Naive thymus-derived CD4-positive, alpha-beta T cell (primary cell): ENCODE data around the gene PFDN6. TPM values are rescaled to one million over a fixed set of nuclear protein-coding genes. Genes with fewer than 3 reads are reported as not detected.

Experiments
- ATAC-seq: fragments of 150-1000 bp; cut with Tn5 transposase; 2 replicates; pipeline ENCODE4 v1.10.0; 2021; ENCODE audit warnings: mild to moderate bottlenecking, moderate library complexity
- CTCF ChIA-PET: fragments of 350-600 bp; sonication (Branson Sonifier 250); formaldehyde crosslinking; loops from one replicate; lab custom pipeline; 2021; ENCODE audit warnings: antibody characterized with exemption; lab: Charles Lee
- POLR2A ChIA-PET: fragments of 350-600 bp; sonication (Branson Sonifier 250); formaldehyde crosslinking; loops from one replicate; lab custom pipeline; 2021; ENCODE audit warnings: antibody characterized with exemption, inconsistent platforms; lab: Charles Lee
- DNase-seq, 9 donors: peaks; one replicate each; pipeline versions ENCODE4 v3.0.0 to v3.0.0-alpha.2; 2020 to 2022; ENCODE audit warnings: mixed read lengths in 1 of 9
- H3K27ac ChIP-seq: one replicate; pipeline ENCODE4 v1.7.0; 2013; ENCODE audit warnings: mild to moderate bottlenecking, low read depth, low read length, moderate library complexity
- H3K27me3 ChIP-seq, 2 donors: one replicate each; pipeline ENCODE4 v1.7.0; 2013; ENCODE audit warnings: low read length in 2 of 2, mild to moderate bottlenecking in 2 of 2, moderate library complexity in 2 of 2; ENCODE audit not compliant: control insufficient read depth in 2 of 2, insufficient read depth in 2 of 2
- H3K36me3 ChIP-seq, 3 experiments: 1 replicate in 2 of 3; 2 replicates in 1 of 3; pipeline ENCODE4 v1.7.0; 2013; ENCODE audit warnings: low read length in 3 of 3, mild to moderate bottlenecking in 3 of 3, moderate library complexity in 1 of 3; ENCODE audit not compliant: insufficient read depth in 3 of 3, control insufficient read depth in 2 of 3
- H3K4me1 ChIP-seq, 2 donors: one replicate each; pipeline ENCODE4 v1.7.0; 2013; ENCODE audit warnings: low read length in 2 of 2, mild to moderate bottlenecking in 2 of 2, moderate library complexity in 1 of 2; ENCODE audit not compliant: control insufficient read depth in 2 of 2, insufficient read depth in 2 of 2
- H3K4me3 ChIP-seq: 2 replicates; pipeline ENCODE4 v1.7.0; 2013; ENCODE audit warnings: mild to moderate bottlenecking, low read length
- H3K9me3 ChIP-seq, 3 experiments: 1 replicate in 2 of 3; 2 replicates in 1 of 3; pipeline ENCODE4 v1.7.0; 2013; ENCODE audit warnings: low read length in 3 of 3; ENCODE audit not compliant: control insufficient read depth in 2 of 3
- H3K27ac Mint-ChIP-seq, 9 donors: one replicate each; pipeline ENCODE4 v1.8.0; 2020 to 2022; ENCODE audit warnings: mixed read lengths in 9 of 9, mild to moderate bottlenecking in 8 of 9, moderate library complexity in 5 of 9, inconsistent platforms in 2 of 9
- H3K27me3 Mint-ChIP-seq, 5 donors: one replicate each; pipeline ENCODE4 v1.8.0; 2021 to 2022; ENCODE audit warnings: mixed read lengths in 5 of 5, mild to moderate bottlenecking in 1 of 5
- H3K36me3 Mint-ChIP-seq, 5 donors: one replicate each; pipeline ENCODE4 v1.8.0; 2020 to 2022; ENCODE audit warnings: mixed read lengths in 5 of 5, mild to moderate bottlenecking in 3 of 5, inconsistent platforms in 1 of 5
- H3K4me1 Mint-ChIP-seq, 7 donors: one replicate each; pipeline ENCODE4 v1.8.0; 2020 to 2022; ENCODE audit warnings: mixed read lengths in 7 of 7, mild to moderate bottlenecking in 3 of 7, inconsistent platforms in 1 of 7
- H3K4me3 Mint-ChIP-seq, 10 donors: one replicate each; pipeline ENCODE4 v1.8.0; 2020 to 2022; ENCODE audit warnings: mild to moderate bottlenecking in 10 of 10, mixed read lengths in 10 of 10, moderate library complexity in 6 of 10, inconsistent platforms in 2 of 10
- H3K9me3 Mint-ChIP-seq, 11 donors: one replicate each; pipeline ENCODE4 v1.8.0; 2020 to 2022; ENCODE audit warnings: mixed read lengths in 11 of 11, mild to moderate bottlenecking in 4 of 11, inconsistent platforms in 1 of 11, moderate library complexity in 1 of 11
- intact Hi-C, 2 donors: fragments of 100-400 bp; cut with micrococcal nuclease; formaldehyde crosslinking; loops; one replicate each; pipeline ENCODE4 v1.15.1; 2023
- polyA plus RNA-seq, 2 donors: library from polyadenylated mRNA; unstranded; fragments of 300-500 nt; fragmentation: Illumina TruSeq; gene quantifications; one replicate each; pipeline ENCODE4 v1.2.3, GENCODE V29; 2021
- total RNA-seq, 6 experiments: library from RNA in 5 of 6; stranded (reverse) in 5 of 6; gene quantifications; 1 replicate in 5 of 6; 2 replicates in 1 of 6; pipeline ENCODE4 v1.2.3 and lab custom pipeline; 2021 to 2026

PFDN6 gene
- total and polyA plus RNA-seq, 7 experiments from 2014 or later: 14.6 to 73.2 (median 35.5) TPM

DNA sequence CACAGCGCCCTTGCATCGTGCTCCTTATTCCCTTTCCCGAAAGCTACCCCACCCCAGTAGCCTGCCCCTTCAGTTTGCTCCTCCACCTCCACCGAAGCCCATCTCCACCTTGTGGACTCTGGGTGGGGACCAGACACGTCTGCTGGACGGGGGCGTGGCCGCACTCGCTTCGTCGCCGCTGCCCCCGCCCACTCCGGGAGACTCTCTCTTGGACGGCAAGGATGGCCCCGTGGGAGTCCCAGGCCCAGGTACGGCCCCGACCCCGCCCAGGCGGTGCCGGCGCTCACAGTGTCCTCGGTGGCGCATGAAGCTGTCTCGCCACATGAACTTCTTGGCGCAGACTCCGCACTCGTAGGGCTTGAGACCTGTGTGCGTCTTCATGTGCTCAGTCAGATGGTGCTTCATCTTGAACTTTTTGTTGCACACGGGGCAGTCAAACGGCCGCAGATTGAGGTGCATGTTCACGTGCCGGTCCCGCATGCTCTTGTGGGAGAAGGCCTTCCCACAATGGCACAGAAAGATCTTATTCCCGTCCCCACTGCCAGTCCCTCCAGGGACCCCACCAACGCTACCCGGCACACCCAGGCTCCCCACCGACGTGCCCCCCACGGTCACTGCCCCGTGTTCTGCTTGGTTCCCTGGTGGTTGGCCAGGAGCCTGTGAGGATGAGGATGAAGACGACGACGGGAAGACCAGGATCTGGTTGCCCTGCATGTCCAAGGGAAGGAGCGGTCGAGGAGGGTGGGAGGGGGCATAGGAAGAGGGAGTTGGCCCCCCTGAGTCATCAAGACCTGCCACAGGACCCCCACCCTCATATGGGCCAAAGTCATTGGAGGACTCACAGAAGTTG is 25.8 kb downstream of the PFDN6 start:
- Histone ChIP-seq H3K27ac (peak overlapping the region; percentile 99), H3K4me3 (peak overlapping the region; percentile 97), H3K36me3 (peaks cover 9 to 31% (median 12%) of the 10 kb centered on the region in 3 experiments), H3K27me3 (no peaks in the 10 kb centered on the region), H3K4me1 (peaks cover 54 to 55% of the 10 kb centered on the region in 2 donors), H3K9me3 (no peaks in the 10 kb centered on the region)
- ATAC-seq (no peak), DNase-seq (peak in 2 of 9 donors; percentile 28 to 40)
- Mint-ChIP-seq H3K27me3 (no peaks in the 10 kb centered on the region), H3K9me3 (peaks cover 0 to 2% (median 0%) of the 10 kb centered on the region in 11 donors), H3K4me3 (peak overlapping the region; percentile 81 to 100 (median 99)), H3K27ac (peak overlapping the region; percentile 97 to 99 (median 98)), H3K4me1 (peaks cover 46 to 81% (median 71%) of the 10 kb centered on the region in 7 donors), H3K36me3 (peaks cover 4 to 54% (median 14%) of the 10 kb centered on the region in 5 donors)
- POLR2A ChIA-PET: interaction anchor here (1.4 to 4.3 kb wide), 3 partner anchors 10 to 38 kb away, joined by 6 to 36 read pairs (median 28); partner anchors contain the start of genes B3GALT4, PFDN6 and WDR46
- CTCF ChIA-PET: interaction anchor here (1.0 kb wide), 1 partner anchor 13 kb away, joined by 3 read pairs; no protein-coding TSS in a partner anchor
- intact Hi-C loops: loop anchor here (1.0 to 10.0 kb wide), 11 partner anchors 8 to 920 kb away; partner anchors contain the start of genes HMGA1 (in 1 of the 2), KIFC1 (in 1 of the 2), PSMB9 (in 1 of the 2) and RPS18 (in 1 of the 2)

DNA sequence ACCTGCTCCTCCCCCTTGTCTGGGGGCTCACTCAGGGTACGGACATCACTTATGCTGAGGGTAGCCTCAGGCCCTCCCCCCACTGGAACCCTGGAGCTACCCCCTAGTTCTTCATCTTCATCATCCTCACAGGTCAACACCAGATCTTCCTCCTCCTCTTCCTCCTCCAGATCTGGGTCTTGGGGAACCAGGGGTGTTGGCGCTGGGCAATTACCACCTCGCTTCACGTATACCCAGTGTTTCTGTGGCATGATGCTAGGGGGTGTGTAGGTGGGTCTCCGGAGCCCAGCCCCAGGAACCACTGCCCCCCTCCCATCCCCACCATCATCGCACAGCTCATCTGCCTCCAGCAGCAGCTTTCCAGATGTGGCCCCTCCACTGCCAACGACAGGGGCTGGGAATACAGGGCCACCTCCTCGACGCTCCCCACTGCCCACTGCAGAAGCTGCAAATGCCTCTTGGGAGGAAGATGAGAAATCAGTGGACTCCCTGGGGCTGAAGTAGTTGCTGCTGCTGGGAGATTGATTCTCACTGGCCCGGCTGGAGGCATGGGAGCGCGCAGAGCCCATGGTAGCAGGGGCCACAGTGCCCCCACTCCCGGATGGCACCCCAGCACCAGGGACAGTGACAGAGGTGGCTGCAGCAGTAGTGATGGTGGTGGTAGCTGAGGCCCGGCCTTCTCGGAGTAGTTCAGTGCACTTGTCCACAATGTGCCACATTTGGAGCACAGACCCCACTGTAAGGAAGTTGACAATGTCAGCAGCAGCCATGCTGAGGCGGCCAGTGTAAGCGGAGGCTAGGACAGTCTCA is 26.6 kb downstream of the PFDN6 start:
- CTCF ChIA-PET: interaction anchor here (1.0 kb wide), 1 partner anchor 14 kb away, joined by 3 read pairs; no protein-coding TSS in a partner anchor

DNA sequence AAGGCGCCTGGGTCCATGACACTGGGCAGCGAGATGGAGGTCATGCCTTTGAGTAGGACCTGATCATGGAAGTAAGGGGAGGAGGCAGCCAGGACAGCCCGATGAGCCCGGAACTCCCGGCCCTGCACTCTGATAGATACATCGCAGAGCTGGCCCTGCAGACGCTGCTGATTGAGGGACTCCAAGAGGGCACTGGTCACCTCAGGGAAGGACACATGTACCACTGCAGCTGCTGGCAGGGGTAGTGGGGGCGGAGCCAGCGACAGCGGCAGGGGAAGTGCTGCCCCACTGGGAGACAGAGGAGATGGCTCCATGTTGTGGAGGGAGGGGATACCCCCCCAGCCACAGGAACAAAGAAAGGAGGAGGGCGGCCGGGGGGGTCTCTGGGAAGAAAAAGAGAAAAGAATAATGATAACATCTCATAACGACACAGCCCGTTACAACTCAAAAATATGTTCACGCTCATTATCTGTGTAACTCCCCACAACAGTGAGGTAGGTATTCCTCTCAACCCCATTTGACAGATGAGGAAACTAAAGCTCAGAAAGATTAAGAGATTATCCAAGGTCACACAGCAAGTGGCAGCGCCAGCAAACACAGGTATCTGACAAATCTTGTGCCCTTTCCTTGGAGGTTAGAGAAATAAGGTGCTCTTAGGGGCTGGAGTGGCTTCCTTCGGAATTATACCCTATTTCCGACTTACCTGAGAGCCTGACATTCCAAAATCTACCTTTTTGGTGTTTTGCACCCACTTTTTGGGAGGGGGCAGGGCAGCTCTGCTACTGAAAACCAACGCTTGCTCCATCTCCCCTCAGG is 27.4 kb downstream of the PFDN6 start:
- intact Hi-C loops: loop anchor here (1.0 to 10.0 kb wide), 7 partner anchors 28 to 918 kb away; partner anchors contain the start of genes B3GALT4 (in 1 of the 2), HMGA1 (in 1 of the 2), KIFC1 (in 1 of the 2) and PFDN6 (in 1 of the 2)
- Histone ChIP-seq H3K27me3 (no peaks in the 10 kb centered on the region), H3K27ac (peak overlapping the region; percentile 99), H3K4me1 (peaks cover 64 to 68% of the 10 kb centered on the region in 2 donors), H3K9me3 (no peaks in the 10 kb centered on the region), H3K36me3 (peaks cover 15 to 40% (median 22%) of the 10 kb centered on the region in 3 experiments), H3K4me3 (peak overlapping the region; percentile 32)
- ATAC-seq: no peak
- DNase-seq: peak in 1 of 9 donors; percentile 25
- POLR2A ChIA-PET: interaction anchor here (0.7 to 4.4 kb wide), 15 partner anchors 10 to 423 kb away, joined by 3 to 37 read pairs (median 7); partner anchors contain the start of genes B3GALT4, CUTA, HSD17B8 and PFDN6
- CTCF ChIA-PET: interaction anchor here (0.6 to 1.8 kb wide), 4 partner anchors 16 to 138 kb away, joined by 3 to 6 read pairs (median 3); partner anchors contain the start of genes B3GALT4 and ZBTB9
- H3K9me3 Mint-ChIP-seq: peaks cover 0 to 2% (median 0%) of the 10 kb centered on the region in 11 donors
- H3K27me3 Mint-ChIP-seq: no peaks in the 10 kb centered on the region
- H3K27ac Mint-ChIP-seq: peak overlapping the region; percentile 93 to 99 (median 98)
- H3K36me3 Mint-ChIP-seq: peaks cover 4 to 54% (median 18%) of the 10 kb centered on the region in 5 donors
- peaks cover 58 to 87% (median 76%) of the 10 kb centered on the region in 7 donors for H3K4me1 Mint-ChIP-seq
- H3K4me3 Mint-ChIP-seq: peak overlapping the region; percentile 77 to 100 (median 100)

More for the DNA sequence above, 26.6 kb downstream of the PFDN6 start:
- H3K27ac Mint-ChIP-seq: peak overlapping the region; percentile 89 to 99 (median 98)
- peaks cover 4 to 56% (median 18%) of the 10 kb centered on the region in 5 donors for H3K36me3 Mint-ChIP-seq
- H3K4me1 Mint-ChIP-seq: peaks cover 52 to 85% (median 75%) of the 10 kb centered on the region in 7 donors
- peaks cover 0 to 2% (median 0%) of the 10 kb centered on the region in 11 donors for H3K9me3 Mint-ChIP-seq
- Histone ChIP-seq H3K27me3 (no peaks in the 10 kb centered on the region), H3K4me1 (peaks cover 57 to 63% of the 10 kb centered on the region in 2 donors), H3K9me3 (no peaks in the 10 kb centered on the region), H3K4me3 (no peak overlapping the region), H3K36me3 (peaks cover 15 to 37% (median 20%) of the 10 kb centered on the region in 3 experiments), H3K27ac (peak overlapping the region; percentile 99)
- intact Hi-C loops: loop anchor here (2.0 to 10.0 kb wide), 3 partner anchors 216 to 919 kb away; partner anchors contain the start of gene HMGA1 (in 1 of the 2)
- H3K4me3 Mint-ChIP-seq: peak overlapping the region; percentile 77 to 100 (median 100)
- POLR2A ChIA-PET: interaction anchor here (1.4 to 4.3 kb wide), 6 partner anchors 11 to 109 kb away, joined by 6 to 37 read pairs (median 22); partner anchors contain the start of genes B3GALT4, CUTA, PFDN6 and RPS18
- ATAC-seq: no peak
- no peaks in the 10 kb centered on the region for H3K27me3 Mint-ChIP-seq
- DNase-seq: no peak

DNA sequence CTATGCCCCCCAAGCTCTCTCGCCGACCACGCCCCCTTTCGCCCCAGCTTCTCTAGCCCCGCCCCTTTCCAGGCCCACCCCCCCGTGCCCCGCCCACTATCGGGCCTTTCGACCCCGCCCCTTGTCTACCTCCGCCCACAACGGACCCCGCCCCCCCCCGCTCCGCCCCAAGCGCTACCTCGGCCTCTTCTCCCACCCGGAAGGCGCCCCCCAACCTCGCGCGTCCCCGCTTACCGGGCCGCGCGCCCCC is 27.9 kb downstream of the PFDN6 start:
- Histone ChIP-seq H3K4me1 (peaks cover 62 to 64% of the 10 kb centered on the region in 2 donors), H3K36me3 (peaks cover 13 to 41% (median 22%) of the 10 kb centered on the region in 3 experiments), H3K27me3 (no peaks in the 10 kb centered on the region), H3K27ac (peak overlapping the region; percentile 99), H3K9me3 (no peaks in the 10 kb centered on the region), H3K4me3 (peak overlapping the region; percentile 97)
- ChIA-PET CTCF (interaction anchor here (0.8 to 1.8 kb wide), 6 partner anchors 17 to 137 kb away, joined by 3 to 6 read pairs (median 4); partner anchors contain the start of genes B3GALT4, RGL2 and ZBTB9), POLR2A (interaction anchor here (0.7 to 4.4 kb wide), 21 partner anchors 9 to 424 kb away, joined by 3 to 37 read pairs (median 5); partner anchors contain the start of genes B3GALT4, CUTA, HSD17B8 and PFDN6)
- H3K27ac Mint-ChIP-seq: peak overlapping the region; percentile 80 to 99 (median 97)
- ATAC-seq (peak; percentile 1), DNase-seq (no peak)
- peaks cover 8 to 53% (median 18%) of the 10 kb centered on the region in 5 donors for H3K36me3 Mint-ChIP-seq
- peaks cover 56 to 87% (median 77%) of the 10 kb centered on the region in 7 donors for H3K4me1 Mint-ChIP-seq
- intact Hi-C loops: loop anchor here (1.0 to 10.0 kb wide), 7 partner anchors 28 to 917 kb away; partner anchors contain the start of genes B3GALT4 (in 1 of the 2), HMGA1 (in 1 of the 2), KIFC1 (in 1 of the 2) and PFDN6 (in 1 of the 2)
- H3K9me3 Mint-ChIP-seq: peaks cover 0 to 3% (median 0%) of the 10 kb centered on the region in 11 donors
- peak overlapping the region; percentile 77 to 100 (median 100) for H3K4me3 Mint-ChIP-seq
- H3K27me3 Mint-ChIP-seq: no peaks in the 10 kb centered on the region
